ENCODE measurements around the gene NUDT14.

DNA sequence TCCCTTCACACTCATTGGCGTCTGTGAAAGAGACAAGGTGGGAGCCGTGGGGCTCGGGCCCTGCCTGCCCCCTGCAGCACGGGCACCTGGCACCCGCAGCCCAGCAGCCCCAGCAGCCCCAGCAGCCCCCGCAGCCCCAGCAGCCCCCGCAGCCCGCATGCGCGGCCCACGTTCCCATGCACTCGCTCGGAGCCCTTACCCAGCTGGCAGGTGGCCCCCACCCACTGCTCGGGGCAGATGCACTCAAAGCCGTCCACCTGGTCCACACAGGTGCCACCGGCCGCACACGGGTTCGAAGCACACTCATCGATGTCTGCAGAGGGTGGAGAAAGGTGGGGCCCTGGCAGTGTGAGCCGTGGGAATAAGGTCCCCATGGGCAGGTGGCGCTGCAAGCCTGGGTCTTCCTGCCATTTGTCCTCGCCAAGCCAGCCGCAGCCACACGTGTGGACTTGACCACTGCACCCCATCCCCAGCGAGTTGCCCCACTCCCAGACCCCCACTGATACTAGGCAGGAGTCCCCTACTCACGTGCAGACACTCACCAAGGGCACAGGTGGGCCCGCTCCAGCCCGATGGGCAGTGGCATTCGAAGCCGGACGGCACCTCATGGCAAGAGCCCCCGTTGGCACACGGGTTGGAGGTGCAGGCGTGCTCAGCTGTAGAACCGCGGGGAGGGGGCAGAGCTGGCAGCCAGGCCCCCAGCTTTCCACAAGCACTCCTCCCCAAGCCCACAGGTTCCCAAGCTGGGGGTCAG is 29.9 kb downstream of the NUDT14 start:
- TF ChIP-seq CTCF (IDR thresholded peaks at IDR 0.05) (no peak), POLR2A (IDR thresholded peaks at IDR 0.05) (no peak)

Data from lower leg skin (tissue), 3 donors.